B cell (primary cell): Measurements from ENCODE around the gene NEMP2. TPM values are rescaled to one million over a fixed set of nuclear protein-coding genes. Genes with fewer than 3 reads are reported as not detected.

Experiments
- ATAC-seq: fragments of 200-7000 bp; cut with Tn5 transposase; one replicate; pipeline ENCODE4 v1.10.0; 2021; ENCODE audit warnings: low read depth, mild to moderate bottlenecking, moderate number of reproducible peaks, moderate library complexity
- CTCF ChIA-PET: fragments of 350-600 bp; sonication (Branson Sonifier 250); formaldehyde crosslinking; loops from one replicate; lab custom pipeline; 2021; ENCODE audit warnings: antibody characterized with exemption, inconsistent platforms; lab: Charles Lee
- POLR2A ChIA-PET: fragments of 350-600 bp; sonication (Branson Sonifier 250); formaldehyde crosslinking; loops from one replicate; lab custom pipeline; 2021; ENCODE audit warnings: antibody characterized with exemption; lab: Charles Lee
- DNase-seq: peaks from one replicate; pipeline ENCODE4 v3.0.0; 2013
- H2AFZ ChIP-seq: 2 replicates; pipeline ENCODE4 v1.6.1; 2012; ENCODE audit warnings: mild to moderate bottlenecking, low read depth, low read length; ENCODE audit not compliant: insufficient read depth, poor library complexity, severe bottlenecking
- H3K27ac ChIP-seq, 2 donors: 1 replicate in 1 of 2; 2 replicates in 1 of 2; pipeline ENCODE4 v1.5.1; 2012 to 2013; ENCODE audit warnings: low read length in 2 of 2, mild to moderate bottlenecking in 2 of 2, moderate library complexity in 1 of 2
- H3K27me3 ChIP-seq, 4 experiments: fragments of 200-600 bp in 1 of 4; sonication (generic) in 1 of 4; replicated peaks in 1 of 4; 1 replicate in 2 of 4; 2 replicates in 2 of 4; pipeline versions ENCODE4 v1.6.1 to v1.7.0; 2013 to 2016; ENCODE audit warnings: low read length in 3 of 4, mild to moderate bottlenecking in 2 of 4, mixed read lengths in 1 of 4, moderate library complexity in 1 of 4; ENCODE audit not compliant: insufficient read depth in 4 of 4, control insufficient read depth in 3 of 4; ENCODE audit errors: control extremely low read depth in 1 of 4
- H3K36me3 ChIP-seq, 2 experiments: replicated peaks in 1 of 2; 1 replicate in 1 of 2; 2 replicates in 1 of 2; pipeline versions ENCODE4 v1.6.1 to v1.7.1; 2013; ENCODE audit warnings: low read length in 1 of 2; ENCODE audit not compliant: insufficient read depth in 2 of 2, control insufficient read depth in 1 of 2; ENCODE audit errors: control extremely low read depth in 1 of 2, extremely low read depth in 1 of 2
- H3K4me1 ChIP-seq, 2 donors: fragments of 200-600 bp in 1 of 2; sonication (generic) in 1 of 2; 1 replicate in 1 of 2; 2 replicates in 1 of 2; pipeline versions ENCODE4 v1.5.1 to v1.6.1; 2013 to 2017; ENCODE audit warnings: low read length in 2 of 2; ENCODE audit not compliant: control insufficient read depth in 2 of 2, insufficient read depth in 2 of 2
- H3K4me2 ChIP-seq: replicated peaks from 2 replicates; pipeline ENCODE3; 2012; ENCODE audit warnings: mild to moderate bottlenecking, low read depth, low read length; ENCODE audit not compliant: poor library complexity, severe bottlenecking
- H3K4me3 ChIP-seq, 5 experiments: fragments of 200-600 bp in 1 of 5; sonication (generic) in 1 of 5; 1 replicate in 3 of 5; 2 replicates in 2 of 5; pipeline versions ENCODE4 v1.5.1 to v1.7.0; 2011 to 2016; ENCODE audit warnings: low read length in 4 of 5, mild to moderate bottlenecking in 4 of 5, low read depth in 2 of 5, control low read depth in 1 of 5, moderate library complexity in 1 of 5; ENCODE audit not compliant: insufficient read depth in 1 of 5; ENCODE audit errors: control extremely low read depth in 1 of 5, extremely low read depth in 1 of 5
- H3K79me2 ChIP-seq: fragments of 200-600 bp; sonication (generic); one replicate; pipeline ENCODE4 v1.6.0; 2016; ENCODE audit warnings: low read length; ENCODE audit not compliant: control insufficient read depth, insufficient read depth
- H3K9ac ChIP-seq: fragments of 200-600 bp; sonication (generic); 2 replicates; pipeline ENCODE4 v1.6.1; 2017; ENCODE audit warnings: mild to moderate bottlenecking, low read length, moderate library complexity
- H3K9me3 ChIP-seq, 3 donors: one replicate each; pipeline versions ENCODE4 v1.6.1 to v1.7.1; 2013; ENCODE audit warnings: low read length in 2 of 3; ENCODE audit not compliant: control insufficient read depth in 2 of 3, insufficient read depth in 1 of 3; ENCODE audit errors: control extremely low read depth in 1 of 3
- H4K20me1 ChIP-seq: 2 replicates; pipeline ENCODE4 v1.6.0; 2012; ENCODE audit warnings: mild to moderate bottlenecking, low read length; ENCODE audit not compliant: insufficient read depth, control insufficient read depth, poor library complexity, severe bottlenecking
- H3K27ac Mint-ChIP-seq: one replicate; pipeline ENCODE4 v1.8.0; 2021; ENCODE audit warnings: mixed read lengths
- H3K27me3 Mint-ChIP-seq: one replicate; pipeline ENCODE4 v1.8.0; 2021; ENCODE audit warnings: mixed read lengths
- H3K4me1 Mint-ChIP-seq: one replicate; pipeline ENCODE4 v1.8.0; 2021; ENCODE audit warnings: mixed read lengths
- H3K4me3 Mint-ChIP-seq: one replicate; pipeline ENCODE4 v1.8.0; 2021; ENCODE audit warnings: mixed read lengths
- H3K9me3 Mint-ChIP-seq: one replicate; pipeline ENCODE4 v1.8.0; 2022; ENCODE audit warnings: mixed read lengths; ENCODE audit not compliant: insufficient read depth
- CTCF ChIP-seq: fragments of 200-600 bp; IDR thresholded peaks from one replicate; pipeline ENCODE4 v1.8.0; 2022; ENCODE audit warnings: antibody characterized with exemption, mild to moderate bottlenecking
- EZH2 ChIP-seq: IDR thresholded peaks from 2 replicates; pipeline ENCODE4 v1.6.1; 2012; ENCODE audit warnings: borderline replicate concordance, low read depth, mild to moderate bottlenecking, moderate library complexity, low read length; ENCODE audit not compliant: insufficient read depth, poor library complexity, severe bottlenecking
- WGBS: methylation state at CpG from one replicate; pipeline ENCODE4 v1.1.5; 2013; ENCODE audit warnings: missing lambda C conversion rate; ENCODE audit not compliant: insufficient coverage; 5-methylcytosine and 5-hydroxymethylcytosine counted together
- intact Hi-C: fragments of 100-400 bp; cut with micrococcal nuclease; formaldehyde crosslinking; loops from one replicate; pipeline ENCODE4 v1.10.0; 2022
- polyA minus RNA-seq: library from RNA; depleted of rRNA, polyadenylated mRNA; stranded (reverse); fragments of >200 nt; gene quantifications from 2 replicates; pipeline ENCODE4 v1.2.3, GENCODE V29; 2012
- polyA plus RNA-seq: library from polyadenylated mRNA; depleted of rRNA; stranded (reverse); fragments of >200 nt; gene quantifications from 2 replicates; pipeline ENCODE4 v1.2.3, GENCODE V29; 2012
- total RNA-seq, 2 donors: library from RNA; stranded (reverse); fragments of 120-200 nt in 1 of 2; gene quantifications; 1 replicate in 1 of 2; 2 replicates in 1 of 2; pipeline versions ENCODE4 v1.2.3 to v1.2.4, GENCODE V29; 2013 to 2022

NEMP2 gene
- total RNA-seq (17.3 and 22.4 TPM in 2 replicates), polyA plus RNA-seq (1.3 and 4.7 TPM in 2 replicates), polyA minus RNA-seq (5.2 and 12.0 TPM in 2 replicates)
- total RNA-seq (2013) = 16.7 TPM

GRCh38 chr2:190534310-190535120 lies at the start of gene NEMP2:
Gene NEMP2 (minus strand): TSS chr2:190534722. CDS start chr2:190534655, 67 bp downstream.
- Mint-ChIP-seq H3K27ac (peak within 1 kb of the TSS; percentile 100), H3K9me3 (peaks cover 6% of the 10 kb centered on the region), H3K4me1 (peaks cover 55% of the 10 kb centered on the region), H3K4me3 (peak within 1 kb of the TSS; percentile 97), H3K27me3 (no peaks in the 10 kb centered on the region)
- Histone ChIP-seq H3K4me3 (peak within 1 kb of the TSS; percentile 80 to 92 (median 83)), H3K9me3 (peaks cover 0 to 6% (median 2%) of the 10 kb centered on the region in 3 donors), H3K79me2 (peaks cover 26% of the 10 kb centered on the region), H3K27ac (peak within 1 kb of the TSS; percentile 94 to 95), H2AFZ (peak within 1 kb of the TSS; percentile 87), H3K9ac (peak within 1 kb of the TSS; percentile 87), H3K4me1 (peaks cover 27 to 33% of the 10 kb centered on the region in 2 donors), H4K20me1 (no peaks in the 10 kb centered on the region), H3K4me2 (peak within 1 kb of the TSS; percentile 82), H3K36me3 (no peaks in the 10 kb centered on the region), H3K27me3 (no peaks in the 10 kb centered on the region)
- POLR2A ChIA-PET = interaction anchor here (0.7 to 2.0 kb wide), 7 partner anchors 116 to 772 kb away, joined by 3 to 15 read pairs (median 3); partner anchors contain the start of genes GLS, MFSD6 and OSGEPL1
- under 1% methylated on average over 91 of the region's 92 CpGs for WGBS
- ATAC-seq (peak; percentile 78), DNase-seq (peak; percentile 90)
- CTCF ChIA-PET = interaction anchor here (0.7 to 2.0 kb wide), 3 partner anchors 115 to 377 kb away, joined by 3 to 9 read pairs (median 4); no protein-coding TSS in a partner anchor
- TF ChIP-seq EZH2 (no peak), CTCF (no peak)
- intact Hi-C loops = loop anchor here (1.0 to 10.0 kb wide), 10 partner anchors 48 to 1090 kb away; partner anchors contain the start of genes MFSD6, ORMDL1, PMS1 and STAT1
